Measurements from ENCODE around the gene STPG2. TPM values are rescaled to one million over a fixed set of nuclear protein-coding genes. Genes with fewer than 3 reads are reported as not detected.

STPG2 gene
- total and polyA plus RNA-seq, 9 donors, result 0.06 to 1.3 (median 0.53) TPM; not detected in 1

DNA sequence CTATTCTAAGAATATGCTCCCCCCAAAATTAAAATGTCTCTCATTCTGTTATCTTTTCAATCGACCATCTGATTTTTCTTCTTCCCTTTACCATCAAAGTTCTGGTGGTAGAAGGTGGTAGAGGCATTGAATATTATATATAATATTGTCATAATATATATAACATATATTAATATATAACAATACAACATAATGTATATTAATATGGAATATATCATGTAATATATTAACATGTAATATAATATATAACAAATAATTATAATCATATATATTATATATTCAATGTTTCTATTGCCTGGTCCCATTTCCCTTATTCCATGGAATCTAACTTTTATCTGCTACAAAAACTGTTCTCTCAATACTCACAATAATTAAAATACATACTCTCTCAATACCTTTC is 40.6 kb downstream of the STPG2 start:
- DNase-seq, result no peak
- no peaks in the 10 kb centered on the region for H3K27me3 ChIP-seq
- 83 to 88% (median 84%) methylated on average over 1 of the region's 1 CpG for WGBS, 3 donors
- no peak for TF ChIP-seq POLR2A (IDR thresholded peaks at IDR 0.05)
- no peak for TF ChIP-seq EP300 (IDR thresholded peaks at IDR 0.05)
- TF ChIP-seq, protein P1, sequence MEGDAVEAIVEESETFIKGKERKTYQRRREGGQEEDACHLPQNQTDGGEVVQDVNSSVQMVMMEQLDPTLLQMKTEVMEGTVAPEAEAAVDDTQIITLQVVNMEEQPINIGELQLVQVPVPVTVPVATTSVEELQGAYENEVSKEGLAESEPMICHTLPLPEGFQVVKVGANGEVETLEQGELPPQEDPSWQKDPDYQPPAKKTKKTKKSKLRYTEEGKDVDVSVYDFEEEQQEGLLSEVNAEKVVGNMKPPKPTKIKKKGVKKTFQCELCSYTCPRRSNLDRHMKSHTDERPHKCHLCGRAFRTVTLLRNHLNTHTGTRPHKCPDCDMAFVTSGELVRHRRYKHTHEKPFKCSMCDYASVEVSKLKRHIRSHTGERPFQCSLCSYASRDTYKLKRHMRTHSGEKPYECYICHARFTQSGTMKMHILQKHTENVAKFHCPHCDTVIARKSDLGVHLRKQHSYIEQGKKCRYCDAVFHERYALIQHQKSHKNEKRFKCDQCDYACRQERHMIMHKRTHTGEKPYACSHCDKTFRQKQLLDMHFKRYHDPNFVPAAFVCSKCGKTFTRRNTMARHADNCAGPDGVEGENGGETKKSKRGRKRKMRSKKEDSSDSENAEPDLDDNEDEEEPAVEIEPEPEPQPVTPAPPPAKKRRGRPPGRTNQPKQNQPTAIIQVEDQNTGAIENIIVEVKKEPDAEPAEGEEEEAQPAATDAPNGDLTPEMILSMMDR (IDR thresholded peaks at IDR 0.05), result no peak
- H3K36me3 ChIP-seq, result no peaks in the 10 kb centered on the region
- no peak overlapping the region for H3K27ac ChIP-seq
- H3K9me3 ChIP-seq, result no peaks in the 10 kb centered on the region
- intact Hi-C loops (cut with DNase I), result no loop called here
- H3K4me3 ChIP-seq, result no peak overlapping the region
- H3K4me1 ChIP-seq (ENCODE audit: insufficient read depth), result no peaks in the 10 kb centered on the region

DNA sequence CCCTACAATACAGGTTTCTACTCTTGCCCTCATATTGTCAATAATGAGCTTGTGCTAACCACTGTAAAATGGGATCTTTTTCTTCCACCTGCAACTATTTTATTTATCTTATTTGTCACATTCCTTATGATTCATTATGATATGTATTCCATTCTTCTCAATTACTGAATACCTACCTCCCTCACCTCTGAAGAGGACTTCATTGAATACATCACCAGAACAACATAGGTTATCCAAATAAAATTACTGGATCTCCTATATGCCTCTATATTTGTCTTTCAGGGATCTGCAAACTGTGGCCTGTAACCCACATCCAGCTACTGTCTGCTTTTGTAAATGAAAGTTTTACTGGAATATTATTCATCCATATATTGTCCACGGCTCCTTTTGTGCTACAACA is 41.3 kb downstream of the STPG2 start:
- Histone ChIP-seq H3K36me3 (no peaks in the 10 kb centered on the region), H3K4me1 (ENCODE audit: insufficient read depth) (no peaks in the 10 kb centered on the region), H3K27me3 (no peaks in the 10 kb centered on the region), H3K4me3 (no peak overlapping the region), H3K27ac (no peak overlapping the region), H3K9me3 (no peaks in the 10 kb centered on the region)
- TF ChIP-seq POLR2A (IDR thresholded peaks at IDR 0.05) (no peak), EP300 (IDR thresholded peaks at IDR 0.05) (no peak)
- TF ChIP-seq, protein P1 (IDR thresholded peaks at IDR 0.05), result no peak
- intact Hi-C loops (cut with DNase I), result no loop called here
- WGBS, 3 donors, result 39 to 85% (median 53%) methylated on average over 1 of the region's 1 CpG
- DNase-seq, result no peak

DNA sequence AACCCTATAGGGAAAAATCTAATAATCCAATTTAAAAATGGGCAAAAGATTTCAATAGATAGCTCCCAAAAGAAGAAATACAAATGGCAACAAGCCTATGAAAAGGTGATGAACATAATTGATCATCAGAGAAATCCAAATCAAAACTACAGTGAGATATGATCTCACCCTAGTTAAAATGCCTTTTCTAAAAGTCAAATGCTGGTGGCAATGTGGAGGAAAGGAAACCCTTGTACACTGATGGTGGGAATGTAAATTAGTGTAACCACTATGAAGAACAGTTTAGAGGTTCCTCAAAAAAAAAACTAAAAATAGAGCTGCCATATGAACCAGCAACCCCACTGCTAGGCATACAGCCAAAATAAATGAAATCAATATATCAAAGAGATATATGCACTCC is 44.5 kb downstream of the STPG2 start:
- H3K9me3 ChIP-seq, result no peaks in the 10 kb centered on the region
- intact Hi-C loops (cut with DNase I), result no loop called here
- H3K27me3 ChIP-seq, result no peaks in the 10 kb centered on the region
- H3K36me3 ChIP-seq, result no peaks in the 10 kb centered on the region
- no peak for TF ChIP-seq POLR2A (IDR thresholded peaks at IDR 0.05)
- TF ChIP-seq, protein P1 (IDR thresholded peaks at IDR 0.05), result no peak
- no peak for TF ChIP-seq EP300 (IDR thresholded peaks at IDR 0.05)
- H3K27ac ChIP-seq, result no peak overlapping the region
- H3K4me1 ChIP-seq (ENCODE audit: insufficient read depth), result no peaks in the 10 kb centered on the region
- no peak for DNase-seq
- H3K4me3 ChIP-seq, result no peak overlapping the region

DNA sequence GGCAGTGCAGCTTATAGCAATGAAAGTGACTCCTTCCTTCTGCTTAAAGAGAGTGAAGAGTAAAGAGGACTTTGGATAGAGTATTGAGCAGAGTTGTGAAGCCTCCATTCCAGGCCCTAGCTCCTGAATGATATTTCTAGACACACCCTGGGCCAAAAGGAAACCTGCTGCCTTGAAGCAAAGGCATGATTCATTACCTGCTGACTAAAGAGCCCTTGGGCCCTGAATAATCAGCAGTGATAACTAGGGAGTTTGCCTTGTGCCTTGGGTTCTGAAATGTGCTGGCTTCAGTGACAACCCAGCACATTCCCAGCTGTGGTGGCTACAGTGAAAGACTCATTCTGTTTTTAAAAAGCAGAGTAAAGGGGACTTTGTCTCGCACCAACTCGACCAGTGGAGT is 49.2 kb downstream of the STPG2 start:
- 84 to 92% (median 87%) methylated on average over 2 of the region's 2 CpGs for WGBS, 3 donors
- no peak for TF ChIP-seq POLR2A (IDR thresholded peaks at IDR 0.05)
- TF ChIP-seq EP300 (IDR thresholded peaks at IDR 0.05), result no peak
- TF ChIP-seq, protein P1 (IDR thresholded peaks at IDR 0.05), result no peak
- Histone ChIP-seq H3K9me3 (no peaks in the 10 kb centered on the region), H3K4me1 (ENCODE audit: insufficient read depth) (no peaks in the 10 kb centered on the region), H3K27ac (no peak overlapping the region), H3K4me3 (no peak overlapping the region), H3K36me3 (no peaks in the 10 kb centered on the region), H3K27me3 (no peaks in the 10 kb centered on the region)
- no peak for DNase-seq
- intact Hi-C loops (cut with DNase I), result no loop called here

DNA sequence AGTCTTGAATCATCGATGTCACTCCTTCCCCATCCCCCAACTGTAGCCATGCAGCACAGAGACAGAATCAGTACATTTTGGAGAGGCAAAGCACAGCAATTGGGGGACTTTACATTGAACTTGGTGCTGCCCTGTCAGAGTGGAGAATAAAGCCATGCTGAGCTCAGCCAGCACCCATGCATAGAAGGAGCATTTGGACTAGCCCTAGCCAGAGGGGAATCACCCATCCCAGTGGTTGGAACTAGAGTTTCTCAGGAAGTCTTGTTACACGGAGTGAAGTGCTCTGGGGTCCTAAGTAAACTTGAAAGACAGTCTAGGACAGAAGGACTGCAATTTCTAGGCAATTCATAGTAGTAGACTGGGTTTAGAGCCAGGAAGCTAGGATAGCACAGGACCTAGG is 49.6 kb downstream of the STPG2 start:
- no peak for DNase-seq
- Histone ChIP-seq H3K36me3 (no peaks in the 10 kb centered on the region), H3K4me3 (no peak overlapping the region), H3K9me3 (no peaks in the 10 kb centered on the region), H3K27ac (no peak overlapping the region), H3K27me3 (no peaks in the 10 kb centered on the region), H3K4me1 (ENCODE audit: insufficient read depth) (no peaks in the 10 kb centered on the region)
- TF ChIP-seq POLR2A (IDR thresholded peaks at IDR 0.05), result no peak
- no peak for TF ChIP-seq EP300 (IDR thresholded peaks at IDR 0.05)
- TF ChIP-seq, protein P1 (IDR thresholded peaks at IDR 0.05), result no peak
- 81 to 87% (median 83%) methylated on average over 2 of the region's 2 CpGs for WGBS, 3 donors
- intact Hi-C loops (cut with DNase I), result no loop called here

Measured in ovary (tissue), 9 donors.